Endothelial cell of umbilical vein (primary cell): ENCODE results near the gene PLXDC1. TPM values are rescaled to one million over a fixed set of nuclear protein-coding genes. Genes with fewer than 3 reads are reported as not detected.

Experiments used
- BruUV-seq: library from RNA; stranded (reverse); fragments of 400-500 nt; replicated peaks from 2 replicates; lab custom pipeline; 2021; lab: Mats Ljungman, UMichigan
- CTCF ChIA-PET: fragments of 300-600, 350-600 bp; sonication (Branson Sonifier 250); formaldehyde crosslinking; loops from one replicate; lab custom pipeline; 2021; ENCODE audit warnings: antibody characterized with exemption, inconsistent platforms; lab: Charles Lee
- POLR2A ChIA-PET: fragments of 300-600, 350-600 bp; sonication (Branson Sonifier 250); formaldehyde crosslinking; loops from one replicate; lab custom pipeline; 2021; ENCODE audit warnings: antibody characterized with exemption, inconsistent platforms; lab: Charles Lee
- DNase-seq: peaks from one replicate; pipeline ENCODE4 v3.0.0-alpha.2; 2011; ENCODE audit warnings: low read depth, low spot score
- FAIRE-seq: peaks from 2 replicates; lab custom pipeline; 2011; peaks lifted over from hg19 to GRCh38; lab: Jason Lieb, UNC
- H2AFZ ChIP-seq: 2 replicates; pipeline ENCODE4 v1.6.0; 2012; ENCODE audit warnings: low read depth, low read length, control low read depth, inconsistent platforms
- H3K27ac ChIP-seq: 2 replicates; pipeline ENCODE4 v1.5.1; 2011; ENCODE audit warnings: low read depth, mild to moderate bottlenecking, control low read depth, low read length, moderate library complexity; ENCODE audit not compliant: insufficient read depth
- H3K27me3 ChIP-seq, 2 experiments: 2 replicates each; pipeline versions ENCODE4 v1.6.0 to v1.6.1; 2011; ENCODE audit warnings: low read length in 2 of 2, mixed read lengths in 1 of 2; ENCODE audit not compliant: control insufficient read depth in 2 of 2, insufficient read depth in 2 of 2
- H3K36me3 ChIP-seq, 2 experiments: 2 replicates in 1 of 2; 3 replicates in 1 of 2; pipeline ENCODE4 v1.5.1; 2011; ENCODE audit warnings: low read length in 2 of 2, mild to moderate bottlenecking in 1 of 2, moderate library complexity in 1 of 2; ENCODE audit not compliant: control insufficient read depth in 2 of 2, insufficient read depth in 2 of 2; ENCODE audit errors: extremely low read depth in 1 of 2
- H3K4me1 ChIP-seq: 3 replicates; pipeline ENCODE4 v1.5.1; 2011; ENCODE audit warnings: mild to moderate bottlenecking, low read length; ENCODE audit not compliant: control insufficient read depth, insufficient read depth; ENCODE audit errors: extremely low read depth
- H3K4me2 ChIP-seq: 2 replicates; pipeline ENCODE4 v1.6.1; 2011; ENCODE audit warnings: low read length, control low read depth, mixed read lengths; ENCODE audit not compliant: insufficient read depth
- H3K4me3 ChIP-seq, 3 experiments: fragments of 200-600 bp in 1 of 3; sonication (generic), shearing (Covaris generic) in 1 of 3; replicated peaks in 1 of 3; 2 replicates each; pipeline ENCODE4 v1.5.1; 2011 to 2016; ENCODE audit warnings: control low read depth in 3 of 3, low read length in 3 of 3, mild to moderate bottlenecking in 2 of 3, inconsistent platforms in 1 of 3, low read depth in 1 of 3, moderate library complexity in 1 of 3; ENCODE audit not compliant: insufficient read depth in 1 of 3
- H3K79me2 ChIP-seq: 2 replicates; pipeline ENCODE4 v1.6.0; 2012; ENCODE audit warnings: low read length, inconsistent platforms; ENCODE audit not compliant: control insufficient read depth, insufficient read depth
- H3K9ac ChIP-seq: replicated peaks from 2 replicates; pipeline ENCODE3; 2011; ENCODE audit warnings: low read length, control low read depth; ENCODE audit not compliant: insufficient read depth; ENCODE audit errors: extremely low read depth
- H3K9me1 ChIP-seq: replicated peaks from 3 replicates; pipeline ENCODE4 v1.6.0; 2011; ENCODE audit warnings: mild to moderate bottlenecking, low read length; ENCODE audit not compliant: control insufficient read depth, insufficient read depth; ENCODE audit errors: extremely low read depth
- H3K9me3 ChIP-seq: replicated peaks from 2 replicates; pipeline ENCODE4 v1.5.1; 2012; ENCODE audit warnings: low read length, inconsistent platforms; ENCODE audit not compliant: control insufficient read depth, insufficient read depth
- H4K20me1 ChIP-seq: replicated peaks from 2 replicates; pipeline ENCODE3; 2011; ENCODE audit warnings: mild to moderate bottlenecking, low read length; ENCODE audit not compliant: control insufficient read depth, insufficient read depth; ENCODE audit errors: extremely low read depth
- FOS ChIP-seq: IDR thresholded peaks from 2 replicates; pipeline ENCODE4 v1.6.1; 2011; ENCODE audit warnings: mild to moderate bottlenecking, low read length, moderate library complexity, borderline replicate concordance; ENCODE audit not compliant: insufficient read depth
- GATA2 ChIP-seq: IDR thresholded peaks from 2 replicates; pipeline ENCODE4 v1.7.0; 2011; ENCODE audit warnings: low read depth, mild to moderate bottlenecking, moderate library complexity, mixed read lengths, low read length; ENCODE audit not compliant: insufficient read length, insufficient read depth
- JUN ChIP-seq: IDR thresholded peaks from 2 replicates; pipeline ENCODE4 v1.6.1; 2011; ENCODE audit warnings: borderline replicate concordance, low read depth; ENCODE audit not compliant: insufficient read length, insufficient read depth
- MYC ChIP-seq: IDR thresholded peaks from one replicate; pipeline ENCODE4 v1.6.1; 2011; ENCODE audit warnings: mild to moderate bottlenecking, low read depth, low read length
- POLR2A ChIP-seq: IDR thresholded peaks from 2 replicates; pipeline ENCODE4 v1.6.1; 2012; ENCODE audit warnings: low read depth, mild to moderate bottlenecking, control low read depth, low read length
- dilution Hi-C: fragments of 300-500 bp; cut with MboI; formaldehyde crosslinking; loops from one replicate; pipeline ENCODE4 v1.15.0; 2019; ENCODE audit warnings: low sequenced_read_pairs; ENCODE audit not compliant: extremely low pct_ligation_motif_present
- intact Hi-C: fragments of 100-400 bp; cut with micrococcal nuclease; formaldehyde crosslinking; loops from one replicate; pipeline ENCODE4 v1.10.0; 2022
- polyA plus RNA-seq, 4 experiments: library from polyadenylated mRNA; depleted of rRNA in 3 of 4; stranded (reverse) in 3 of 4; unstranded in 1 of 4; fragments of >200 nt; gene quantifications; 2 replicates each; pipeline versions ENCODE4 v1.2.1 to v1.2.3, GENCODE V29; 2011 to 2012; ENCODE audit warnings: missing spikeins in 1 of 4
- total RNA-seq: library from RNA; stranded (reverse); gene quantifications from 2 replicates; pipeline ENCODE4 v1.2.3, GENCODE V29; 2021
- TF ChIP-seq, protein P1 (sequence below), 2 donors: IDR thresholded peaks; 1 replicate in 1 of 2; 2 replicates in 1 of 2; pipeline ENCODE4 v1.5.1; 2011; ENCODE audit warnings: low read length in 2 of 2, mild to moderate bottlenecking in 2 of 2, moderate library complexity in 2 of 2, control low read depth in 1 of 2, inconsistent platforms in 1 of 2, low read depth in 1 of 2; ENCODE audit not compliant: insufficient read depth in 1 of 2; ENCODE audit errors: extremely low read depth in 1 of 2

The PLXDC1 gene
- total and polyA plus RNA-seq, 2 donors (not counting 3 experiments of a cell fraction or from before 2014, with no cell fraction given), result 0.03 TPM; not detected in 1

DNA sequence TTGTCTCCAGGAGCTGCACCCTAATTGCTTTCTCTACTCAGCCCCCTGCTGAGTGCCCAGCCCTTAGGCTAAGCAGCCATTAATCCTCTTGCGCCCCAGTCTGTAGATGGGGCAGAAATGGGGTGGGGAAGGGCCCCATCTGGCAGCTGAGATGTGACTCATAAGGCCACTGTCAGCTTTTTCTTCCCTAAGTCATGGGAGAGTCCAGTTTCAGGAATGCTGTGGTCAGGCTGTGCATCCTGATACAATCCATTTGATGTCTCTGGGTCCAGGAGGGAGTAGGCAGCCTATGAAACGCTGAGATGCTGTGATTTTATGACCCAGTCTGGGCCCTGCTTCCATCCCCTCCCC, 12.3 kb downstream of the PLXDC1 start:
- Histone ChIP-seq H3K27me3 (peaks cover 5% of the 10 kb centered on the region in 2 experiments), H3K9me3 (no peaks in the 10 kb centered on the region), H4K20me1 (no peaks in the 10 kb centered on the region), H3K4me3 (no peak overlapping the region), H3K4me1 (no peaks in the 10 kb centered on the region), H3K4me2 (no peak overlapping the region), H3K9ac (no peak overlapping the region), H3K79me2 (no peaks in the 10 kb centered on the region), H3K27ac (no peak overlapping the region), H2AFZ (no peak overlapping the region), H3K36me3 (no peaks in the 10 kb centered on the region), H3K9me1 (no peaks in the 10 kb centered on the region)
- TF ChIP-seq GATA2, result no peak
- TF ChIP-seq MYC, result no peak
- no peak for TF ChIP-seq POLR2A
- TF ChIP-seq, protein P1, sequence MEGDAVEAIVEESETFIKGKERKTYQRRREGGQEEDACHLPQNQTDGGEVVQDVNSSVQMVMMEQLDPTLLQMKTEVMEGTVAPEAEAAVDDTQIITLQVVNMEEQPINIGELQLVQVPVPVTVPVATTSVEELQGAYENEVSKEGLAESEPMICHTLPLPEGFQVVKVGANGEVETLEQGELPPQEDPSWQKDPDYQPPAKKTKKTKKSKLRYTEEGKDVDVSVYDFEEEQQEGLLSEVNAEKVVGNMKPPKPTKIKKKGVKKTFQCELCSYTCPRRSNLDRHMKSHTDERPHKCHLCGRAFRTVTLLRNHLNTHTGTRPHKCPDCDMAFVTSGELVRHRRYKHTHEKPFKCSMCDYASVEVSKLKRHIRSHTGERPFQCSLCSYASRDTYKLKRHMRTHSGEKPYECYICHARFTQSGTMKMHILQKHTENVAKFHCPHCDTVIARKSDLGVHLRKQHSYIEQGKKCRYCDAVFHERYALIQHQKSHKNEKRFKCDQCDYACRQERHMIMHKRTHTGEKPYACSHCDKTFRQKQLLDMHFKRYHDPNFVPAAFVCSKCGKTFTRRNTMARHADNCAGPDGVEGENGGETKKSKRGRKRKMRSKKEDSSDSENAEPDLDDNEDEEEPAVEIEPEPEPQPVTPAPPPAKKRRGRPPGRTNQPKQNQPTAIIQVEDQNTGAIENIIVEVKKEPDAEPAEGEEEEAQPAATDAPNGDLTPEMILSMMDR (IDR thresholded peaks at IDR 0.05; ENCODE audit: extremely low read depth in 1 of 2, insufficient read depth in 1 of 2, low read depth in 1 of 2, low read length in 2 of 2), result no peak
- no peak for TF ChIP-seq FOS
- no peak for TF ChIP-seq JUN
- DNase-seq (no peak), FAIRE-seq (no peak)
- POLR2A ChIA-PET, result no interaction called here
- BruUV-seq, result no TSS peak
- CTCF ChIA-PET, result interaction anchor here (0.7 kb wide), 1 partner anchor 156 kb away, joined by 3 read pairs; no protein-coding TSS in a partner anchor
- dilution Hi-C loops, result no loop called here
- intact Hi-C loops, result no loop called here
